Fibroblast of mammary gland (primary cell): ENCODE results near the gene PLA2G1B.

ENCODE experiments used
- DNase-seq: peaks from one replicate; pipeline ENCODE4 v3.0.0-alpha.2; 2010; ENCODE audit warnings: low read depth
- H3K4me3 ChIP-seq: 2 replicates; pipeline ENCODE4 v1.5.1; 2011; ENCODE audit warnings: low read depth, mild to moderate bottlenecking, low read length, moderate library complexity; ENCODE audit not compliant: control insufficient read depth
- TF ChIP-seq, protein P1 (sequence below): conservative IDR thresholded peaks from 2 replicates; pipeline ENCODE4 v1.5.1; 2011; ENCODE audit warnings: low read depth, low read length, inconsistent platforms; ENCODE audit not compliant: control insufficient read depth, insufficient read depth

Gene PLA2G1B

DNA sequence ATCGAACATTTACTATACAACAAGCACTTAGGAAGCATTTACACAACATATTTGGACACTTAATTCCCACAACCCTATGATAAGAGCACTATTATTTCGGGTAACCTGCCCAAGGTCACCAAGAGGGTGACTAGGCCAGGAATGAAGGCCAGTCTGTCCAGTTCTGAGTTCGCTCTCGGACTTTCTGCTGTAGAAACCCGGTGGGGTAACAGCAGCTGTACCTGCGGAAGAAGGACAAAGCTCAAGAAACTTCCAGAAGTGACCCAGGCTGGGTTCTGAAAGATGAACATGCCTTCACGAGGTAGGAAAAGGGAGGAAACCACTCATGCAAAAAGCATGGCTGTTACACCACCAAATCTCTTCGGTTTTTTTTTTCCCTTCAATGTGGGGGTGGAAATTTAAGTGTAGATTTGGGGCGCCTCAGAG lies 10.8 kb downstream of the PLA2G1B start:
- DNase-seq, result no peak
- peak overlapping the region; percentile 66 for H3K4me3 ChIP-seq
- TF ChIP-seq, protein P1, sequence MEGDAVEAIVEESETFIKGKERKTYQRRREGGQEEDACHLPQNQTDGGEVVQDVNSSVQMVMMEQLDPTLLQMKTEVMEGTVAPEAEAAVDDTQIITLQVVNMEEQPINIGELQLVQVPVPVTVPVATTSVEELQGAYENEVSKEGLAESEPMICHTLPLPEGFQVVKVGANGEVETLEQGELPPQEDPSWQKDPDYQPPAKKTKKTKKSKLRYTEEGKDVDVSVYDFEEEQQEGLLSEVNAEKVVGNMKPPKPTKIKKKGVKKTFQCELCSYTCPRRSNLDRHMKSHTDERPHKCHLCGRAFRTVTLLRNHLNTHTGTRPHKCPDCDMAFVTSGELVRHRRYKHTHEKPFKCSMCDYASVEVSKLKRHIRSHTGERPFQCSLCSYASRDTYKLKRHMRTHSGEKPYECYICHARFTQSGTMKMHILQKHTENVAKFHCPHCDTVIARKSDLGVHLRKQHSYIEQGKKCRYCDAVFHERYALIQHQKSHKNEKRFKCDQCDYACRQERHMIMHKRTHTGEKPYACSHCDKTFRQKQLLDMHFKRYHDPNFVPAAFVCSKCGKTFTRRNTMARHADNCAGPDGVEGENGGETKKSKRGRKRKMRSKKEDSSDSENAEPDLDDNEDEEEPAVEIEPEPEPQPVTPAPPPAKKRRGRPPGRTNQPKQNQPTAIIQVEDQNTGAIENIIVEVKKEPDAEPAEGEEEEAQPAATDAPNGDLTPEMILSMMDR, result no peak

DNA sequence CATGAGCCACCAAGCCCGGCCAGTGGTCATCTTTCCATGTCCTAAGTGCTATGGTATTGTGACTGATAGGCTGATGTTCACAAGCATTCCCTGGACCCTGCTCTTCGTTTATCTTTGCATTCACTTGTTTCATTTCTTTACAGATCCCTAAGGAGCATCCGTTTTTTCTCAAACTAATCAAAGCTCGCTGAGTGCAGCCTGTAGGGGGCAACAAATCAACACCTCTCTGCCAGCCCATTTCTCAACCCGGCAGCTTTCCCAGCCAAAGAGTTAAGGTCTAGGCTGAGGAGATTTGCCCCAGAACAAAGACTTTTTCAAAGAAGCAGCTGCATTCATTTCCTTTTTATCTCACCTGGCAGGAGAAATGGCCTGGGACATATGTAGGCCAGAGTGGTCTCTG lies 13.4 kb downstream of the PLA2G1B start:
- TF ChIP-seq, protein P1, result peak; percentile 21
- no peak overlapping the region for H3K4me3 ChIP-seq
- DNase-seq, result peak; percentile 6

DNA sequence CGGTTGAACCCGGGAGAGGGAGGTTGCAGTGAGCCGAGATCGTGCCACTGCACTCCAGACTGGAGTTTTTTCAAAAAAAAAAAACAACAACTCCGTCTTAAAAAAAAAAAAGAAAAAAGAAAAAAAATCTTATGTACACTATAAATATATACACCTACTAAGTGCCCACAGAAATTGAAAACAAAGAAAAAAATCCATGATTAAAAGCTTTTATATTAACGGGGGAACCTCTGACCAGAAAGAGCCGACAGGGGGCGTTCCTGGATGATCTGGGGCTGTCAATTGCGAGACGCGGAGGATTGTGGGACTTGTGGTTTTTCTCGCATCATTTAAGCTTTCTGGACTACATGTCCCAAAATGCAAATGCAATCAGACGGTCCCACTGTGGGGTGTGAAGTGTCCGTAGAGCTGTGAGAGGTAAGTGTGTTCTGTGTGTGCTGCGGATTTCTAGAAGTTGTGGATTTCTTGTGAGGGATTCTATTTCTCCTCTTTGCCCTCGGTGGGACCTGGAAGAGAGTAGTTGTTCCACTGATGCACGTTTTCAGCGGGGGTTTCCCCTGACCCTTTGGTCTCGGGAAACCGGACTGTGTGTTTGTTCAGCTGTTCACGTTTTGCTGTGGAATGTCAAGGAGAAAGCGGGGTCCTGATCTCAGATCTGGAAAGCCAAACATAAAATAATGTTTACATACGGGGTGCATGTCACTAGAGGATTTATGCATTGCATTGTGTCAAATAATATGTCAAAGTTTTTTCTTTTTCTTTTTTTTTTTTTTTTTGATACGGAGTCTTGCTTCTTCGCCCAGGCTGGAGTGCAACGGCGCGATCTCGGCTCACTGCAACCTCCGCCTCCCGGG lies 25.4 kb downstream of the PLA2G1B start, which contains the start of gene SIRT4:
TSS of gene SIRT4 (plus strand) at position 360 of the 854 bp plus-strand sequence. CDS start 1,241 bp downstream, outside the sequence.
- TF ChIP-seq, protein P1, result peak; percentile 74

GRCh38 chr12:120292661-120293531 lies 34.7 kb downstream of the PLA2G1B start, which contains the start of gene RNU4-1:
Gene RNU4-1, minus strand, starts transcription at chr12:120293237.
- TF ChIP-seq, protein P1, result no peak
- DNase-seq, result peak; percentile 96
- H3K4me3 ChIP-seq, result peak within 1 kb of the TSS; percentile 64

More for the DNA sequence above, 25.4 kb downstream of the PLA2G1B start, which contains the start of gene SIRT4:
- H3K4me3 ChIP-seq, result peak within 1 kb of the TSS; percentile 87
- peak; percentile 94 for DNase-seq

DNA sequence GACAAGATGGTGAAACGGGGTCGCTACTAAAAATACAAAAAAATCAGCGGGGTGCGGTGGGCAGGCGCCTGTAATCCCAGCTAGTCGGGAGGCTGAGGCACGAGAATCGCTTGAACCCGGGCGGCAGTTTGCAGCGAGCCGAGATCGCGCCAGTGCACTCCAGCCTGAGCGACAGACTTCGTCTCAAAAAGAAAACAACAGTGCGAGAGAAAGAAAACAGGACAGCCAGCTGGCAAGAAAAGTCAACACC lies 35.2 kb downstream of the PLA2G1B start:
- TF ChIP-seq, protein P1, result no peak
- peak overlapping the region; percentile 64 for H3K4me3 ChIP-seq
- no peak for DNase-seq

DNA sequence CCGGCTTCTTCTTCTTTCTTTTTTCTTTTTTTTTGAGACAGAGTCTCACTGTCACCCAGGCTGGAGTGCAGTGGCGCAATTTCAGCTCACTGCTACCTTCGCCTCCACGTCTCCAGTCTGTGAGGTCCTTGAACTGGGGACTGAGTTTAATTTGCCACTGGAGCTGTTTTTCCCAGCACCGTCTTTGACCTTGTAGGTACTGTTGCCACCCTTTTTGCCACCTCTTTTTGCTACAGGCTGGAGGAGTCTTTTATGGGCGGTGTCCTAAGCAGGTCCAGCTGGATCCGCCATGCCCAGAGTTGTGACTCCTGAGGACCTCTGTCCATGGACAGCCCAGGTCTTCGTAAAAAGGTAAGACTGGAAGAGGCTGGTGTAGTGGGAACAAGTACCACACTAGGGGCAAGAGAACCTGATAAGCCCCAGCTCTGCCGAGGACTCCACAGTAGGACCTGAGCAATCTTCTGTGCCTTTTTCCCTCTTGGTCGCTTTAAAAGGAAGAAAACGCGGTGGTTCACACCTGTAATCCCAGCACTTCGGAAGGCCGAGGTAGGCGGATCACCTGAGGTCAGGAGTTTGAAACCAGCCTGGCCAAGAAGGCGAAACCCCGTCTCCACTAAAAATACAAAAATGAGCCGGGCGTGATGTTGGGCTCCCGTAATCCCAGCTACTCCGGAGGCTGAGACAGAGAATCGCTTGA lies 36.8 kb downstream of the PLA2G1B start:
- DNase-seq, result peak; percentile 2
- H3K4me3 ChIP-seq, result peak overlapping the region; percentile 41
- TF ChIP-seq, protein P1, result no peak
